ENCODE results near the gene ALDOB. TPM values are rescaled to one million over a fixed set of nuclear protein-coding genes. Genes with fewer than 3 reads are reported as not detected.

Gene ALDOB
- total and polyA plus RNA-seq, 2 experiments from 2014 or later, result not detected

GRCh38 chr9:101376111-101376848 lies 59.3 kb downstream of the ALDOB start:
- Histone ChIP-seq H4K20me1 (replicated peaks; ENCODE audit: insufficient read depth) (no peaks in the 10 kb centered on the region), H3K36me3 (ENCODE audit: insufficient read depth) (no peaks in the 10 kb centered on the region), H3K4me1 (ENCODE audit: insufficient read depth) (peaks cover 5% of the 10 kb centered on the region; the same call in 1 of the 2 replicates), H3F3A (replicated peaks; ENCODE audit: low read depth) (no peaks in the 10 kb centered on the region), H2AFZ (peak overlapping the region; percentile 80), H3K4me2 (no peak overlapping the region), H3K79me2 (replicated peaks; ENCODE audit: insufficient read depth) (no peaks in the 10 kb centered on the region), H3K27me3 (ENCODE audit: insufficient read depth) (no peaks in the 10 kb centered on the region), H3K4me3 (no peak overlapping the region), H3K9me2 (ENCODE audit: insufficient read depth) (no peaks in the 10 kb centered on the region), H3K27ac (ENCODE audit: low read depth) (no peak overlapping the region)
- H3K36me3 Mint-ChIP-seq (ENCODE audit: low read depth), result 0 out of 3 replicates have a peak, but pooled peaks cover 2% of the 10 kb centered on the region
- no peak for ATAC-seq
- peaks cover 14% of the 10 kb centered on the region; the same call in 2 of the 3 replicates for H3K4me1 Mint-ChIP-seq
- no peaks in the 10 kb centered on the region for H3K27me3 Mint-ChIP-seq (ENCODE audit: insufficient read depth, low read depth, poor library complexity)
- no peak overlapping the region for H3K27ac Mint-ChIP-seq
- DNase-seq (ENCODE audit: low spot score), result no peak
- H3K9me3 Mint-ChIP-seq, result peaks cover 12% of the 10 kb centered on the region
- no peak overlapping the region for H3K4me3 Mint-ChIP-seq
- TF ChIP-seq ZNF114 (CRISPR knock-in tag; IDR thresholded peaks at IDR 0.05), result no peak
- TF ChIP-seq ETS1 (IDR thresholded peaks at IDR 0.05), result no peak
- TF ChIP-seq CTCF (conservative IDR thresholded peaks at IDR 0.05; ENCODE audit: low read depth in 2 of 2), result no peak
- TF ChIP-seq POLR2AphosphoS5 (IDR thresholded peaks at IDR 0.05; ENCODE audit: low read depth), result no peak
- TF ChIP-seq JUNB (IDR thresholded peaks at IDR 0.05; ENCODE audit: unreplicated experiment), result no peak
- TF ChIP-seq CREB1 (CRISPR knock-in tag; IDR thresholded peaks at IDR 0.05; ENCODE audit: low read depth), result no peak
- no peak for TF ChIP-seq EZH2phosphoT487 (IDR thresholded peaks at IDR 0.05; ENCODE audit: unreplicated experiment)
- no peak for TF ChIP-seq EZH2 (IDR thresholded peaks at IDR 0.05; ENCODE audit: low read depth, unreplicated experiment)
- no peak for TF ChIP-seq REST (IDR thresholded peaks at IDR 0.05; ENCODE audit: unreplicated experiment)
- no peak for TF ChIP-seq STAT1 (IDR thresholded peaks at IDR 0.05; ENCODE audit: unreplicated experiment)
- TF ChIP-seq NANOG (IDR thresholded peaks at IDR 0.05; ENCODE audit: borderline replicate concordance), result no peak
- no peak for TF ChIP-seq ZNF462 (CRISPR knock-in tag; IDR thresholded peaks at IDR 0.05)
- TF ChIP-seq ZNF331 (CRISPR knock-in tag; IDR thresholded peaks at IDR 0.05; ENCODE audit: low read depth), result no peak
